ENCODE measurements around the gene IQGAP3.
"Not testable (repeated sequence)": the region's sequence is repeated elsewhere in the genome, so short reads cannot be mapped to it uniquely, and the experiment has no call there.

Gene IQGAP3

GRCh38 chr1:156571919-156572662, at the start of gene IQGAP3:
Gene IQGAP3, minus strand, starts transcription at chr1:156572565. Its CDS starts 36 bp downstream, at chr1:156572529.
- peak; percentile 69 for DNase-seq (ENCODE audit: low spot score)

GRCh38 chr1:156619582-156619955, 47.2 kb upstream of the IQGAP3 start:
- DNase-seq (ENCODE audit: low spot score), result no peak

- DNase-seq (ENCODE audit: low spot score), result no peak
Measured at GRCh38 chr1:156618853-156619581, 46.7 kb upstream of the IQGAP3 start, which contains the start of gene HAPLN2. Gene HAPLN2, plus strand, starts transcription at chr1:156619415. Its CDS starts 4,076 bp downstream, at chr1:156623491.

- DNase-seq (ENCODE audit: low spot score), result no peak
Measured at GRCh38 chr1:156616463-156616862, 44.1 kb upstream of the IQGAP3 start.

GRCh38 chr1:156615946-156616345, 43.6 kb upstream of the IQGAP3 start:
- DNase-seq (ENCODE audit: low spot score), result no peak

GRCh38 chr1:156612666-156613065, 40.3 kb upstream of the IQGAP3 start:
- DNase-seq (ENCODE audit: low spot score), result no peak

GRCh38 chr1:156610072-156610471, 37.7 kb upstream of the IQGAP3 start:
- not testable (repeated sequence) for DNase-seq (ENCODE audit: low spot score)

GRCh38 chr1:156608981-156609380, 36.6 kb upstream of the IQGAP3 start:
- DNase-seq (ENCODE audit: low spot score), result peak; percentile 58

- DNase-seq (ENCODE audit: low spot score), result peak; percentile 76
Measured at GRCh38 chr1:156608036-156608674, 35.8 kb upstream of the IQGAP3 start.

- DNase-seq (ENCODE audit: low spot score), result not testable (repeated sequence)
Measured at GRCh38 chr1:156607344-156607743, 35.0 kb upstream of the IQGAP3 start.

GRCh38 chr1:156602557-156602993, 30.2 kb upstream of the IQGAP3 start:
- DNase-seq (ENCODE audit: low spot score), result no peak

- no peak for DNase-seq (ENCODE audit: low spot score)
Measured at GRCh38 chr1:156601892-156602291, 29.5 kb upstream of the IQGAP3 start.

- peak; percentile 90 for DNase-seq (ENCODE audit: low spot score)
Measured at GRCh38 chr1:156601122-156601830, 28.9 kb upstream of the IQGAP3 start, which contains the start of gene GPATCH4. Gene GPATCH4, minus strand, starts transcription at chr1:156601479.

- no peak for DNase-seq (ENCODE audit: low spot score)
Measured at GRCh38 chr1:156600733-156601121, 28.4 kb upstream of the IQGAP3 start.

- DNase-seq (ENCODE audit: low spot score), result no peak
Measured at GRCh38 chr1:156599811-156600210, 27.4 kb upstream of the IQGAP3 start.

GRCh38 chr1:156598731-156599432, 26.5 kb upstream of the IQGAP3 start:
- no peak for DNase-seq (ENCODE audit: low spot score)

GRCh38 chr1:156598125-156598524, 25.8 kb upstream of the IQGAP3 start:
- no peak for DNase-seq (ENCODE audit: low spot score)

- DNase-seq (ENCODE audit: low spot score), result no peak
Measured at GRCh38 chr1:156596426-156596825, 24.1 kb upstream of the IQGAP3 start.

- no peak for DNase-seq (ENCODE audit: low spot score)
Measured at GRCh38 chr1:156595016-156595415, 22.7 kb upstream of the IQGAP3 start.

- DNase-seq (ENCODE audit: low spot score), result no peak
Measured at GRCh38 chr1:156594190-156594589, 21.8 kb upstream of the IQGAP3 start.

- DNase-seq (ENCODE audit: low spot score), result no peak
Measured at GRCh38 chr1:156593661-156593989, 21.3 kb upstream of the IQGAP3 start.
